SW 1271 (cell line): ENCODE measurements around the gene FIP1L1.
A peak's percentile ranks its signal among the peaks of the same experiment; 100 is the strongest.

Experiments used
- DNase-seq, 2 experiments: peaks; one replicate each; lab custom pipeline; 2025; lab: John Stamatoyannopoulos, UW

Gene FIP1L1

GRCh38 chr4:53476232-53477037 is 99.0 kb downstream of the FIP1L1 start:
- DNase-seq = no peak

DNA sequence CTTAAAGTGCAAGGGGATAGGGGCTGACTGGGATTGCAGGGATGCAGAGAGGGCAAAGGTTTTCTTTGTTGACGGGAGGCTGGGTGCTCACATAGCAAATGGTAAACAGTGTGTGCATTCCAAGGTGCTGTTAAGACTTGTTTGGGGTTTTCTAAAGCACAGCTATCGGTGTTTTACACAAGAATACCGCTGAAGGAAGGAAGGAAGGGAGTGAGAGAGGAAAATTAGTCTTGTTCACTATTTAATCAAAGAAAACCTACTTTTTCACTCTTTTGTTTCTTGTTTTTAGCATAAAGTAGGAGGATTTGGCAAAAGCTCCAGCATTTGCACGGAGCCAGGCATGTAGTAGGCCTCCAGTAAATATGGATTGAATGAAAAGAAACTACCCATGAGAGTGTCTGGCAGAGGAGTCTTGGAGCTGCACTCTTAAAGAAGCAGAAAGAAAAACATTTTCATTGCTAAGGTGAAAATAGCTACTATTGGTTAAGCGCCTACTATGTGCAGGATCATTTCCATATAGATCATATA is 99.7 kb downstream of the FIP1L1 start:
- DNase-seq = no peak

GRCh38 chr4:53477636-53478035 is 100.2 kb downstream of the FIP1L1 start:
- DNase-seq = no peak

DNA sequence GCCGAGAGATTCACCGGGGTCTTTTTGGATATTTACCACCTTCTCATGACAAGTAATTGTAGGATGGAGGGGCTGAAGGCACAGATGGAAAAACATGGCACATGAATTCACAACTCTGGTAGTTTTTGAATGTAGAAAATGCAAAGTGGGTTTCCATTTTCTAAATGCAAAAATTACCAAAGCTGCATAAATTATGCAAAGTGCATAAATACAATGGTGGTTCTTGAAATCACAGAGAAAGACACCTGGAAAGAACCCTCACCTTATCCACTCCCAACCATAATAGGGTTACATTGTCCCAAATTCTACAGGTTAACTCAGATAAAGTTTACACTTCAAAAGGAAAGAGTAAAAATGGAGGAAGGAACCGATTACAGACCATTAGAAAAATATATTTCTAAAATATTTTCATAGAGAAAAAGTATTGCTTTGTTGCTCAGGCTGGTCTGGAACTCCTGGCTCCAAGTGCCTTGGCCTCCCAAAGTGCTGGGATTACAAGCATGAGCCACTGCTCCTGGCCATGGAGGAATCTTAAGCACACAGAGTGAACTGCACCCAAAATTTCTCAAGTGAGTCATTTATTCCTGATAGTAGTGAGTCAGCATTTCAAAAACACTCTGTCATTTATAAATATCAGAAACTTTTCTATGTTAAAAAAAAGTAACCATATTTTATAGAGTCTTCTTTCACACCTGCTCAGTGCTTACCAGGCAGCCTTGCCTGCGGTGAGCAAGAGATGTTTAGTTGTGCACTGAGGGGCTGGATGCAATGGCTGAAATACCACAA is 101.4 kb downstream of the FIP1L1 start:
- no peak for DNase-seq

DNA sequence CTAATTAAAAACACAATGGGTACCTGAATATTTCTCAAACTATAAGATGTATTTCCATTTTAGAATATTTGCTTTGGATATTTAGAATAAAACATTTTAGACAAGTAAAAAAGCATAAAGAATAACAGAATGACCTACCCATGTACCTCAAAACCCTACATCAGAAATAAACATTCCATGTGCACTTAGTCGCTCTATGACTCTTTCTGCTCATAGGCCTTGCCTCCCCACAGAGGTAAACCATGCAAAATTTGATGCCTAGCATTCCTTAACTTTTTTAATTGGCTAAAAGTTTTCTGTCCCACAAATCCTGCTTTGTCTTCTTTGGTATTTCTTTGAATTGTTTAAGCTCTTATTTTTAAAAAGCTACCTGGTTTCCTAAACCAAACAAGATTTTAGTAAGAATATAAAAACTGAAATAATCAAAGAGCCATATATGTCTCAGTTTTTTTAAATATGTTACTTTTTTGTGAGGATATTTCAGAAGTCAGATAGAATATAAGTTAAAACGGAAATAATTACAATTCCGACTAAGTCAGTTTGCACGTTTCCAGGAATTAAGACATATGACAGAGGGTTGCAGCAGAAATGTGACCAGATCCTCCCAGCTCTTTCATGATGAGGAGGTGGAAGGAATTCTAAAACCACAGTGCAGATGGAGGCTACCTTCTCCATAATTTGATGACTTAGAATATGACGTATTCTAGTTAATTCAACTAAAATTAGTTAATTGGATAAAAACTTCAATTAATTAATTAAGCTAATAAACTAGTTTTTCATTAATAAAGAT is 102.5 kb downstream of the FIP1L1 start:
- no peak for DNase-seq

DNA sequence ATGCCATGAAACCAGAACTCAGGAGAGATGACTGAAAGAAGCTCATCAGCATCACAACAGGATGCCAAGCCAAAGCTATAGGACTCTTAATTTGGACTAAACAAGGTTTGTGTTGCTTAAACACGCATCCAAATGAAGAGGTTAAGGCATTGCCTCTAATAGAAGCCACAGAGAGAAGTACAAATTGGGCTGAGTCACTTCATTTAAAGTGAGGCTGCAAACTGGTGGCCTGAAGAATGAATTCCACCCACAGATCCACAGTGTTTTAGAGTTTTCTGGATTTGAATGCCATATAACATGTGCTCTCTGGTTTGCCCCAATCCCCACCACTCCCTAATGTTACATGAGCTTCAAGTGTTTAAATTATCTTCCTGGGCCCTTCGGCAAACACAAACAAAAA is 103.5 kb downstream of the FIP1L1 start:
- DNase-seq = no peak

- no peak for DNase-seq
These were observed 104.1 kb downstream of the FIP1L1 start for GRCh38 chr4:53481586-53481985.

DNA sequence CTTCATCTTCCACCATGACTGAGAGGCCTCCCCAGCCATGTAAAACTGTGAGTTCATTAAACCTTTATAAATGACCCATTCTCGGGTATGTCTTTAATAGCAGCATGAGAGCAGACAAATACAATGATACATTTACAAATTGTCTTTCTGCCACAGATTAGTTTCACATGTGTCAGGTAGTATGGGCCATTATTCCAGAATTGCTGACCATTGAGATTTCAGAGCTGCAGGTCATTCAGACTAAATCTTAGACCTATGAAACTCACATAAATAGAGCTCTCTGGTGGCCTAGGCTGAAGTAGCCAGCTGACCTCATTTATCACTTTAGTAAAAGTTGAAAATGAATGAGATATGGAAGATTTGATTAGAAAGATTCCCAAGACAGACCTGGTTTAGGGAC is 105.8 kb downstream of the FIP1L1 start:
- no peak for DNase-seq

- DNase-seq = no peak
These were observed 107.6 kb downstream of the FIP1L1 start for GRCh38 chr4:53484911-53485657.

DNA sequence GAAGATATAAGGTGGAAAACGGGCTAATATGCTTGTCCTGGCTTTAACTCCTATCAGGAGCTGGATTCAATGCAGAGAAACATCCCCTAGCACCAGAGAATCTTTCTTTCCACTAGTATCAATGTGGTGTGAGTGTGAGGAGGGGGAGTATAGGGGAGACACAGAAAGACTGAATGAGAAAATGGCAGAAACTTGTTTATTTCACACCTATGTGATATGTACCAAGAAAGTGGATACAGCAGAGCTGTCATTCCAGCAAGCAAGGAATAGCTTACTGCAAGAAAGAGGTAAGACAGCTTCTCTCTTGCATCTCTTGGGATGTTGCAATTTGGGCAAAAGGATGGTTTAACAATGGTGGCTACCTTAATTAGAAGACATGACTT is 108.2 kb downstream of the FIP1L1 start:
- no peak for DNase-seq

- no peak for DNase-seq
These were observed 110.3 kb downstream of the FIP1L1 start for GRCh38 chr4:53487766-53488165.

DNA sequence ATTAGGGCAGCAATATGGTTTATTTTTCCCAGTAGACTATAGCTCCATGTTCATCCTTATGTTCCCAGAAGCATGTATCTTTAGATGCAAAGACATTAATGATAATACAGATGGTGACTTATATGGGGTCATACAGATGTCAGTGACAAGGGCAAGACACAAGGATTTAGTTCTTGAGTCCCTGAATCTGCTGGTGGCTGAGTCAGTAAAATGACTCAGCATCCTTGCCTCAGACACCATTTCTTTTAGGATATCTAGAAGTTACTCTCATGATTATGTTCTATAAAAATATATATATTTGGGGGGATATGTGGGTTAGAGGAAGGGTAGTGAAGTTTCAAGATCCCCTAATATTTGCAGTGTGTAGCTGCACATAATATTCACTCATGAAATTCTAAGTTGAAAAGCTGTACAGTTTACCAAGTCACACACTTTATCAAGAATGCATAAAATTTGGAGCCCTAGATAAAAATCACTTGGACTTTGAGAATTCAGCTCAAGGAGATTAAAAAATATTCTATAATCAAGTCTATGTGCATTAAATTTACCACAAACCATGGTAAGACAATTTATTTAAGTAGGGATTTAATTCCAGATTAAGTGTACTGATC is 111.9 kb downstream of the FIP1L1 start:
- DNase-seq = no peak

DNA sequence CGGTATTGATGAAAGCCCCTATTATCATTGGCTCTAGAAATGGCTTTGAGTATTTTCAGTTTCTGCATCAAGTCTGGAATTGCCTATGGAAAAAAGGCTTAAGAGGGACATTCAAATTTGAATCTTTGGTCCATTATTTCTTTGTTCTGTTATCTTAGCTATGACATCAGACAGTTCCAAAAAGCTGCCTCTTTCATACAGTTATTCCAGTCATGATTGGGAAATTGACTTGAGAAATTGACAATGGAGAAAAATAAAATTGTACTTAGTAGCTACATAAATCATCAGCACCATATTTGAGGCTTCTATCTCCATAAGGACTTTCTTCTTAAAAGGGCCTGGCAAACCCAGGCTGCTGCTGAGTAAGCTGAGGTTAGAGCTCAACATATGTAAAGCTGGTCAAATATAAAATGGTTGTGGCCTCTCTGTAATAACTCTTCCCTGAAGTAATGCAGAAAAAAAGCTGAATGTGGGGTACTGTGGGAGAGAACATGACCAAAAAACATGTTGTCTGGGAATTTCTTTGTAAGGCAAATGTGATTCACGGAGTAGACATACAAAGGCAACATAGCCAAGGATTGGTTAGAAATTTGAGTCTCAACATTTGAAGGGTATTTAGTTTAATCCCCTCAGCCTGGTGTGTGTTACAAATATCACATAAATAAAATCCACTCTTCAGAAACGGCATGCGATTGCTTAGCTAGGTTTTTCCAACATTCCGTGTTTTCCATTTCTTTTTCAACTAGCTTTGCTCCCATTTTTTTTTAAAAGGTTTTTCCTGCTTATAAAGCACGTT is 112.9 kb downstream of the FIP1L1 start:
- DNase-seq = no peak

GRCh38 chr4:53490965-53491622 is 113.7 kb downstream of the FIP1L1 start:
- DNase-seq = peak in 1 of 2 experiments; percentile 13

DNA sequence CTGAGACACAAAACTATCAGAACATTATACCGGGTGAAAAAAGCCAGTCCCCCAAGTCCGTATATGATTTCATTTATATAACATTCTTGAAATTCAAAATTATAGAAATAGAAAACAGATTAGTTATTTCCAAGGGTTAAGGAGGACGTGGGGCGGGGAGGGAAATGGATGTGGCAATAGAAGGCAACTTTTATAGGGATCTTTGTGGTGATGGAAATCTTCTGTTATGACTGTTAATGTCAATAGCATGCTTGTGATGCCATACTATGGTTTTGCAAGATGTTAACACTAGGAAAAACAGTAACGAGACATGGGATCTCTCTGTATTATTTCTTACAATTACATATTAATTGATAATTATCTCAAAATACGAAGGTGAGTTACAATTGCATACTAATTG is 117.4 kb downstream of the FIP1L1 start:
- DNase-seq = no peak

- no peak for DNase-seq
These were observed 120.2 kb downstream of the FIP1L1 start for GRCh38 chr4:53497487-53498244.

DNA sequence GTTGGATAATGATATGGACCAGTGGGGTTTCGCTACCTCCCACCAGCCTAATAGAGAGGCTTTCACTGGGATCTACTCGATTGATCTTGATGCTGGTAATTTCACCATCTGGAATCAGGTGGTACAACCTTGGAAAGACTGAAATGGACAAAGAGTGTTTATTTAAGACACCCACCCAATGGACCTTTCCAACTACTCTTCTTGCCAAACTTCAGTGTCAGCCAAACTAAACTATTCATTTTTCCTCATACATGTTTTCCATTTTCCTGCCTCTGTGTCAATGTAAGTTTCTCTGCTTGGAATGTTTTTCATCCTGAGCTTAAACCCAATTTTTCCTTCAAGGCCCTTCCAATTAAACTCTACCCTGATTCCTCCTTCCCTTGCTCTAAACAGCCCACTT is 121.3 kb downstream of the FIP1L1 start:
- no peak for DNase-seq

DNA sequence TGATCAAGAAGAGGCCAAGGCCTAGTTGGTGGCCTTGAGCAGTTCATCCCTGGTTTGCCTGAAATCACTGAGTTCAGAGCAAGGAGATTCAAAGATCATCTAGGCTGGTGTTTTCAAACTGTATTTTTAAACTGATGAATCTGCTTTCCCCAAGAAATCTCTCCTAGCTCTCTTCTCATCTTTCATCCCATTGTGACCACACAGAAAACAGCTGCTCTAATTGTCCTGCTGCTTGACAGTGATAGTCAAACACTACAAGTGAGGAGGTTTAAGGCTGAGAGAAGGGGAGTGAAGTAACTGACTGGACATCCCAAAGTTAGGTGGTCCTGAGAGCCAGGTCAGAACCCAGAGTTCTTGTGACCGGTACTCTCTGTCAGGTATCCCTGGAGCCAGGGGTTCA is 122.3 kb downstream of the FIP1L1 start:
- DNase-seq = no peak

DNA sequence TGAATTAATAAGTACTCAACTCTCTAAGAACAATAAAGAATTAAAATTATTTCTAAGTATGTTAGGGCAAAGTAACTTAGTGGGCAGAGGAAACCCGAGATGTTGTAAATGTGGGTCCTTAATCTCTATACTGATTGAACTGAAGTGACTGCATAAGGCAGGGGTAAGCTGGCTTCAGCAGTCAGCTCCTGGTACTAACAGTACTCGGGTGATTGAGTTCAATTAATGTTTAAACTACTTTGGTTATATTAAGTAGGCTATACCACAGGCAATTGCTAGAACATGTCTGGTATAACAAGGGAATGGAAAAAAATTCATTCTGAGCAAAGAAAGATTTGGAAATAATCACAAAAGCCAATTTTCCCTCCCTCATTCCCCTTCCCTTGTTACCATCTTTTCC is 123.1 kb downstream of the FIP1L1 start:
- no peak for DNase-seq
